Neural cell (in vitro differentiated cells): ENCODE results near the gene PTK7. TPM values are rescaled to one million over a fixed set of nuclear protein-coding genes. Genes with fewer than 3 reads are reported as not detected.

Source experiments
- H2AFZ ChIP-seq: fragments of 200-600, 300-800 bp; sonication (generic), shearing (Covaris generic); 2 replicates; pipeline ENCODE4 v1.6.0; 2014; ENCODE audit warnings: low read depth, mild to moderate bottlenecking, antibody characterized with exemption, low read length, moderate library complexity
- H3F3A ChIP-seq: fragments of 200-600 bp; shearing (Covaris generic); 2 replicates; pipeline ENCODE4 v1.6.1; 2016; ENCODE audit warnings: mild to moderate bottlenecking, moderate library complexity, mixed read lengths, antibody characterized with exemption, low read length; ENCODE audit not compliant: insufficient read depth, poor library complexity, severe bottlenecking
- H3K27ac ChIP-seq: fragments of 200-600, 300-800 bp; sonication (generic), shearing (Covaris generic); 2 replicates; pipeline ENCODE4 v1.5.1; 2014; ENCODE audit warnings: mild to moderate bottlenecking, low read length, moderate library complexity
- H3K27me3 ChIP-seq: fragments of 300-800, 200-600 bp; sonication (generic), shearing (Covaris generic); 2 replicates; pipeline ENCODE4 v1.6.0; 2014; ENCODE audit warnings: mild to moderate bottlenecking, low read depth, low read length, moderate library complexity; ENCODE audit not compliant: insufficient read depth
- H3K36me3 ChIP-seq: fragments of 300-800, 200-600 bp; sonication (generic), shearing (Covaris generic); 2 replicates; pipeline ENCODE4 v1.5.1; 2014; ENCODE audit warnings: mild to moderate bottlenecking, antibody characterized with exemption, low read length, moderate library complexity; ENCODE audit not compliant: insufficient read depth
- H3K4me2 ChIP-seq: fragments of 300-800, 200-600 bp; sonication (generic), shearing (Covaris generic); 2 replicates; pipeline ENCODE4 v1.6.0; 2014; ENCODE audit warnings: mild to moderate bottlenecking, low read length
- H3K4me3 ChIP-seq: fragments of 300-800, 200-600 bp; sonication (generic), shearing (Covaris generic); 2 replicates; pipeline ENCODE4 v1.5.1; 2014; ENCODE audit warnings: mild to moderate bottlenecking, low read length, moderate library complexity
- H3K79me2 ChIP-seq: fragments of 200-600 bp; shearing (Covaris generic); replicated peaks from 2 replicates; pipeline ENCODE4 v1.6.0; 2014; ENCODE audit warnings: mild to moderate bottlenecking, low read length, moderate library complexity; ENCODE audit not compliant: insufficient read depth
- H3K9ac ChIP-seq: fragments of 300-800, 200-600 bp; sonication (generic), shearing (Covaris generic); 2 replicates; pipeline ENCODE4 v1.6.1; 2016; ENCODE audit warnings: mild to moderate bottlenecking, low read length, mixed read lengths
- H3K9me2 ChIP-seq: fragments of 200-600 bp; shearing (Covaris generic); 2 replicates; pipeline ENCODE4 v1.6.1; 2016; ENCODE audit warnings: mild to moderate bottlenecking, low read length, mixed read lengths; ENCODE audit not compliant: insufficient read depth
- H3K9me3 ChIP-seq: fragments of 200-600, 300-800 bp; sonication (generic), shearing (Covaris generic); 2 replicates; pipeline ENCODE4 v1.6.1; 2016; ENCODE audit warnings: mild to moderate bottlenecking, mixed run types, low read length, moderate library complexity, mixed read lengths
- H4K20me1 ChIP-seq: fragments of 200-600 bp; shearing (Covaris generic); 2 replicates; pipeline ENCODE4 v1.6.1; 2016; ENCODE audit warnings: mild to moderate bottlenecking, mixed run types; ENCODE audit not compliant: insufficient read depth
- EP300 ChIP-seq: fragments of 450-650 bp; conservative IDR thresholded peaks from 2 replicates; pipeline ENCODE4 v1.6.1; 2014; ENCODE audit warnings: antibody characterized with exemption, mild to moderate bottlenecking, moderate library complexity; ENCODE audit not compliant: poor library complexity, severe bottlenecking
- EZH2 ChIP-seq: fragments of 200-600, 300-800 bp; shearing (Covaris generic), sonication (generic); IDR thresholded peaks from 2 replicates; pipeline ENCODE4 v1.6.1; 2014; ENCODE audit warnings: antibody characterized with exemption, low read length, borderline replicate concordance, mild to moderate bottlenecking; ENCODE audit not compliant: insufficient read depth, poor library complexity, severe bottlenecking
- MXI1 ChIP-seq: fragments of 450-650 bp; conservative IDR thresholded peaks from 2 replicates; pipeline ENCODE4 v1.6.1; 2014; ENCODE audit warnings: antibody characterized with exemption, mild to moderate bottlenecking; ENCODE audit not compliant: poor library complexity, severe bottlenecking
- POLR2AphosphoS5 ChIP-seq: IDR thresholded peaks from 2 replicates; pipeline ENCODE4 v1.6.1; 2012
- RAD21 ChIP-seq: fragments of 450-650 bp; conservative IDR thresholded peaks from 2 replicates; pipeline ENCODE4 v1.6.1; 2014; ENCODE audit warnings: antibody characterized with exemption, mild to moderate bottlenecking, moderate library complexity
- SMC3 ChIP-seq: fragments of 450-650 bp; conservative IDR thresholded peaks from 2 replicates; pipeline ENCODE4 v1.6.1; 2014; ENCODE audit warnings: antibody characterized with exemption, mild to moderate bottlenecking, moderate library complexity; ENCODE audit not compliant: poor library complexity
- TAF1 ChIP-seq: IDR thresholded peaks from 2 replicates; pipeline ENCODE4 v1.6.1; 2012; ENCODE audit warnings: low read depth
- polyA plus RNA-seq: library from polyadenylated mRNA; depleted of rRNA; stranded (reverse); fragments of >200 nt; gene quantifications from 2 replicates; pipeline ENCODE4 v1.2.3, GENCODE V29; 2014
- TF ChIP-seq, protein P1 (sequence below): IDR thresholded peaks from 2 replicates; pipeline ENCODE4 v1.6.1; 2012; ENCODE audit warnings: borderline replicate concordance
- TF ChIP-seq, protein P2 (sequence below): fragments of 450-650 bp; IDR thresholded peaks from 2 replicates; pipeline ENCODE4 v1.5.1; 2014; ENCODE audit warnings: antibody characterized with exemption, mild to moderate bottlenecking, moderate library complexity; ENCODE audit not compliant: poor library complexity, severe bottlenecking

PTK7 gene
- polyA plus RNA-seq, 1 donor from 2014 or later: 32.5 TPM

DNA sequence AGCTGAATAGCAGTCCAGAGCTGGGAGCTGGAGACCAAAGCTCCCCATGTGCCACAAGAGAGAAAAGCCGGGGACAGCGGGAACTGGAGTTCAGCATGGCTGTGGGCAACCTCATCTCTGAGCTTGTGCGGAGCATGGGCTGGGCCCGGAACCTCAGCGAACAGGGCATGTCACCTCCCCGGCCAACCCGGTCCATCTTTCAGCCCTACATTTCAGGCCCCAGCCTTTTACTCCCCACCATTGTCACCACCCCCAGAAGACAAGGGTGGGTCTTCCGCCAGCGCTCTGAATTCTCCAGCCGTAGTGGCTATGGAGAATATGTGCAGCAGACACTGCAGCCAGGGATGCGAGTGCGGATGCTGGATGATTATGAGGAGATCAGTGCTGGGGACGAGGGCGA, 109.9 kb downstream of the PTK7 start:
- Histone ChIP-seq H3K9me3 (no peaks in the 10 kb centered on the region), H3K36me3 (peaks cover 6% of the 10 kb centered on the region), H4K20me1 (no peaks in the 10 kb centered on the region), H3K79me2 (no peaks in the 10 kb centered on the region), H3K9ac (no peak overlapping the region), H3K4me2 (no peak overlapping the region), H3F3A (no peaks in the 10 kb centered on the region), H3K27ac (no peak overlapping the region), H3K4me3 (no peak overlapping the region), H2AFZ (no peak overlapping the region), H3K27me3 (no peaks in the 10 kb centered on the region), H3K9me2 (no peaks in the 10 kb centered on the region)
- TF ChIP-seq EZH2: no peak
- no peak for TF ChIP-seq MXI1
- TF ChIP-seq SMC3: no peak
- TF ChIP-seq, protein P1, sequence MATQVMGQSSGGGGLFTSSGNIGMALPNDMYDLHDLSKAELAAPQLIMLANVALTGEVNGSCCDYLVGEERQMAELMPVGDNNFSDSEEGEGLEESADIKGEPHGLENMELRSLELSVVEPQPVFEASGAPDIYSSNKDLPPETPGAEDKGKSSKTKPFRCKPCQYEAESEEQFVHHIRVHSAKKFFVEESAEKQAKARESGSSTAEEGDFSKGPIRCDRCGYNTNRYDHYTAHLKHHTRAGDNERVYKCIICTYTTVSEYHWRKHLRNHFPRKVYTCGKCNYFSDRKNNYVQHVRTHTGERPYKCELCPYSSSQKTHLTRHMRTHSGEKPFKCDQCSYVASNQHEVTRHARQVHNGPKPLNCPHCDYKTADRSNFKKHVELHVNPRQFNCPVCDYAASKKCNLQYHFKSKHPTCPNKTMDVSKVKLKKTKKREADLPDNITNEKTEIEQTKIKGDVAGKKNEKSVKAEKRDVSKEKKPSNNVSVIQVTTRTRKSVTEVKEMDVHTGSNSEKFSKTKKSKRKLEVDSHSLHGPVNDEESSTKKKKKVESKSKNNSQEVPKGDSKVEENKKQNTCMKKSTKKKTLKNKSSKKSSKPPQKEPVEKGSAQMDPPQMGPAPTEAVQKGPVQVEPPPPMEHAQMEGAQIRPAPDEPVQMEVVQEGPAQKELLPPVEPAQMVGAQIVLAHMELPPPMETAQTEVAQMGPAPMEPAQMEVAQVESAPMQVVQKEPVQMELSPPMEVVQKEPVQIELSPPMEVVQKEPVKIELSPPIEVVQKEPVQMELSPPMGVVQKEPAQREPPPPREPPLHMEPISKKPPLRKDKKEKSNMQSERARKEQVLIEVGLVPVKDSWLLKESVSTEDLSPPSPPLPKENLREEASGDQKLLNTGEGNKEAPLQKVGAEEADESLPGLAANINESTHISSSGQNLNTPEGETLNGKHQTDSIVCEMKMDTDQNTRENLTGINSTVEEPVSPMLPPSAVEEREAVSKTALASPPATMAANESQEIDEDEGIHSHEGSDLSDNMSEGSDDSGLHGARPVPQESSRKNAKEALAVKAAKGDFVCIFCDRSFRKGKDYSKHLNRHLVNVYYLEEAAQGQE: no peak
- TF ChIP-seq, protein P2, sequence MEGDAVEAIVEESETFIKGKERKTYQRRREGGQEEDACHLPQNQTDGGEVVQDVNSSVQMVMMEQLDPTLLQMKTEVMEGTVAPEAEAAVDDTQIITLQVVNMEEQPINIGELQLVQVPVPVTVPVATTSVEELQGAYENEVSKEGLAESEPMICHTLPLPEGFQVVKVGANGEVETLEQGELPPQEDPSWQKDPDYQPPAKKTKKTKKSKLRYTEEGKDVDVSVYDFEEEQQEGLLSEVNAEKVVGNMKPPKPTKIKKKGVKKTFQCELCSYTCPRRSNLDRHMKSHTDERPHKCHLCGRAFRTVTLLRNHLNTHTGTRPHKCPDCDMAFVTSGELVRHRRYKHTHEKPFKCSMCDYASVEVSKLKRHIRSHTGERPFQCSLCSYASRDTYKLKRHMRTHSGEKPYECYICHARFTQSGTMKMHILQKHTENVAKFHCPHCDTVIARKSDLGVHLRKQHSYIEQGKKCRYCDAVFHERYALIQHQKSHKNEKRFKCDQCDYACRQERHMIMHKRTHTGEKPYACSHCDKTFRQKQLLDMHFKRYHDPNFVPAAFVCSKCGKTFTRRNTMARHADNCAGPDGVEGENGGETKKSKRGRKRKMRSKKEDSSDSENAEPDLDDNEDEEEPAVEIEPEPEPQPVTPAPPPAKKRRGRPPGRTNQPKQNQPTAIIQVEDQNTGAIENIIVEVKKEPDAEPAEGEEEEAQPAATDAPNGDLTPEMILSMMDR: no peak
- TF ChIP-seq TAF1: no peak
- TF ChIP-seq EP300: no peak
- no peak for TF ChIP-seq RAD21
- no peak for TF ChIP-seq POLR2AphosphoS5

DNA sequence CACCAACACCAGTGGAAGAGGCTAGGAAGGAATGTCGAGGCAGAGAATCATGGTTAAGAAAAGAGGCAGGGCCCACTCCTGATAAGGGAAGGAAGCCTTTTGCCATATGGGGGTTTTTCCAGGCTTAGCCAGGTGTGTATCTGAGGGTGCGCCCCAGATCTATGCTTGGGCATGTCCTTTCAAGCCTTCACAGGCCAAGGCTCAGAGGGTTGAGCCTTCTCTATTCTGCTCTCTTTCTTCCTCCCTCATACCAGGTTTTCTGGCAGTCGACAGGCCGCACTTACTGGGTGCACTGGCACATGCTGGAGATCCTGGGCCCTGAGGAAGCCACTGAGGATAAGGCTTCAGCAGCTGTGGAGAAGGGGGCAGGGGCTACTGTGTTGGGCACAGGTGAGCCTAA, 110.6 kb downstream of the PTK7 start:
- Histone ChIP-seq H3K9ac (no peak overlapping the region), H3K27me3 (no peaks in the 10 kb centered on the region), H3K36me3 (peaks cover 6% of the 10 kb centered on the region), H3K9me3 (no peaks in the 10 kb centered on the region), H3K9me2 (no peaks in the 10 kb centered on the region), H3K27ac (no peak overlapping the region), H3K4me3 (no peak overlapping the region), H3F3A (no peaks in the 10 kb centered on the region), H3K79me2 (no peaks in the 10 kb centered on the region), H3K4me2 (no peak overlapping the region), H2AFZ (no peak overlapping the region), H4K20me1 (no peaks in the 10 kb centered on the region)
- TF ChIP-seq, protein P1: no peak
- no peak for TF ChIP-seq RAD21
- TF ChIP-seq SMC3: no peak
- TF ChIP-seq MXI1: no peak
- no peak for TF ChIP-seq POLR2AphosphoS5
- TF ChIP-seq EZH2: no peak
- no peak for TF ChIP-seq TAF1
- no peak for TF ChIP-seq EP300
- TF ChIP-seq, protein P2: no peak
